Kidney epithelial cell (primary cell): ENCODE results near the gene COL26A1. TPM values are rescaled to one million over a fixed set of nuclear protein-coding genes. Genes with fewer than 3 reads are reported as not detected.

ENCODE experiments used
- DNase-seq: peaks from one replicate; pipeline ENCODE4 v3.0.0-alpha.2; 2010; ENCODE audit warnings: low read depth
- H3K27me3 ChIP-seq: 2 replicates; pipeline ENCODE4 v1.6.0; 2011; ENCODE audit warnings: low read length; ENCODE audit not compliant: control insufficient read depth, insufficient read depth
- H3K36me3 ChIP-seq: 2 replicates; pipeline ENCODE4 v1.5.1; 2011; ENCODE audit warnings: low read length; ENCODE audit not compliant: control insufficient read depth, insufficient read depth
- H3K4me3 ChIP-seq: 2 replicates; pipeline ENCODE4 v1.5.1; 2011; ENCODE audit warnings: low read depth, mild to moderate bottlenecking, control low read depth, low read length
- total RNA-seq: library from RNA; depleted of rRNA; stranded (reverse); fragments of >200 nt; gene quantifications from 2 replicates; pipeline ENCODE4 v1.2.3, GENCODE V29; 2015
- TF ChIP-seq, protein P1 (sequence below): IDR thresholded peaks from 2 replicates; pipeline ENCODE4 v1.5.1; 2011; ENCODE audit warnings: mild to moderate bottlenecking, moderate library complexity, low read length, control low read depth, inconsistent platforms; ENCODE audit not compliant: insufficient read depth, poor library complexity, severe bottlenecking

Gene COL26A1
- total RNA-seq, 1 donor from 2014 or later: 0.42 TPM

- TF ChIP-seq, protein P1, sequence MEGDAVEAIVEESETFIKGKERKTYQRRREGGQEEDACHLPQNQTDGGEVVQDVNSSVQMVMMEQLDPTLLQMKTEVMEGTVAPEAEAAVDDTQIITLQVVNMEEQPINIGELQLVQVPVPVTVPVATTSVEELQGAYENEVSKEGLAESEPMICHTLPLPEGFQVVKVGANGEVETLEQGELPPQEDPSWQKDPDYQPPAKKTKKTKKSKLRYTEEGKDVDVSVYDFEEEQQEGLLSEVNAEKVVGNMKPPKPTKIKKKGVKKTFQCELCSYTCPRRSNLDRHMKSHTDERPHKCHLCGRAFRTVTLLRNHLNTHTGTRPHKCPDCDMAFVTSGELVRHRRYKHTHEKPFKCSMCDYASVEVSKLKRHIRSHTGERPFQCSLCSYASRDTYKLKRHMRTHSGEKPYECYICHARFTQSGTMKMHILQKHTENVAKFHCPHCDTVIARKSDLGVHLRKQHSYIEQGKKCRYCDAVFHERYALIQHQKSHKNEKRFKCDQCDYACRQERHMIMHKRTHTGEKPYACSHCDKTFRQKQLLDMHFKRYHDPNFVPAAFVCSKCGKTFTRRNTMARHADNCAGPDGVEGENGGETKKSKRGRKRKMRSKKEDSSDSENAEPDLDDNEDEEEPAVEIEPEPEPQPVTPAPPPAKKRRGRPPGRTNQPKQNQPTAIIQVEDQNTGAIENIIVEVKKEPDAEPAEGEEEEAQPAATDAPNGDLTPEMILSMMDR: no peak
- H3K36me3 ChIP-seq: no peaks in the 10 kb centered on the region
- H3K4me3 ChIP-seq: no peak overlapping the region
- no peaks in the 10 kb centered on the region for H3K27me3 ChIP-seq
- no peak for DNase-seq
Observed at GRCh38 chr7:101589976-101590662, 227.4 kb downstream of the COL26A1 start.

GRCh38 chr7:101590663-101591435 lies 228.2 kb downstream of the COL26A1 start:
- Histone ChIP-seq H3K4me3 (no peak overlapping the region), H3K36me3 (no peaks in the 10 kb centered on the region), H3K27me3 (no peaks in the 10 kb centered on the region)
- TF ChIP-seq, protein P1: no peak
- DNase-seq: no peak

GRCh38 chr7:101591504-101591903 lies 228.8 kb downstream of the COL26A1 start:
- H3K4me3 ChIP-seq: no peak overlapping the region
- H3K36me3 ChIP-seq: no peaks in the 10 kb centered on the region
- TF ChIP-seq, protein P1: no peak
- no peak for DNase-seq
- H3K27me3 ChIP-seq: no peaks in the 10 kb centered on the region

GRCh38 chr7:101593556-101593955 lies 230.9 kb downstream of the COL26A1 start:
- no peak for DNase-seq
- TF ChIP-seq, protein P1: no peak
- Histone ChIP-seq H3K4me3 (no peak overlapping the region), H3K36me3 (no peaks in the 10 kb centered on the region), H3K27me3 (no peaks in the 10 kb centered on the region)

DNA sequence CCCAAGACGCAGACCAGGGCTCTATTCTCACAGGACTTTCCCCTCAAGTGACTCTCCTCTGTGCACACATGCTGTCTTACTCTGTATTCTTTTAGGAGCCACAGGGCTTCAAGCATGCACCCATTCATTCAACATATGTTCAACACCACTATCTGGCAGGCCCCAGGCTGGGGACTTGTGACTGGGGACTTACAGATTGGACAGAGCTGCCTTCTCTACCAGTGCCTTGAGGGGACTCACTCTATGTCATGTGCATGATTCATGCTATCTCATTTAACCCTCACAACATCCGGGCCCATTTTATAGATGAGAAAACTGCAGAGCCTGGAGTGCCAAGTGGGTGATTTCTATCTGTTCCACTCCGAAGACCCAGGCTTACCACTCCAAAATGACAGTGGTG lies 232.1 kb downstream of the COL26A1 start:
- no peak for DNase-seq
- Histone ChIP-seq H3K36me3 (no peaks in the 10 kb centered on the region), H3K27me3 (no peaks in the 10 kb centered on the region), H3K4me3 (no peak overlapping the region)
- TF ChIP-seq, protein P1: no peak
